GM21528 (cell line): ENCODE data around the gene SLC2A6.

Source experiments
- ATAC-seq: cut with Tn5 transposase; IDR thresholded peaks from one replicate; pipeline ENCODE4 v1.9.1; 2021; ENCODE audit warnings: mild to moderate bottlenecking, moderate library complexity; ENCODE audit not compliant: unreplicated experiment, low FRiP score

The SLC2A6 gene

DNA sequence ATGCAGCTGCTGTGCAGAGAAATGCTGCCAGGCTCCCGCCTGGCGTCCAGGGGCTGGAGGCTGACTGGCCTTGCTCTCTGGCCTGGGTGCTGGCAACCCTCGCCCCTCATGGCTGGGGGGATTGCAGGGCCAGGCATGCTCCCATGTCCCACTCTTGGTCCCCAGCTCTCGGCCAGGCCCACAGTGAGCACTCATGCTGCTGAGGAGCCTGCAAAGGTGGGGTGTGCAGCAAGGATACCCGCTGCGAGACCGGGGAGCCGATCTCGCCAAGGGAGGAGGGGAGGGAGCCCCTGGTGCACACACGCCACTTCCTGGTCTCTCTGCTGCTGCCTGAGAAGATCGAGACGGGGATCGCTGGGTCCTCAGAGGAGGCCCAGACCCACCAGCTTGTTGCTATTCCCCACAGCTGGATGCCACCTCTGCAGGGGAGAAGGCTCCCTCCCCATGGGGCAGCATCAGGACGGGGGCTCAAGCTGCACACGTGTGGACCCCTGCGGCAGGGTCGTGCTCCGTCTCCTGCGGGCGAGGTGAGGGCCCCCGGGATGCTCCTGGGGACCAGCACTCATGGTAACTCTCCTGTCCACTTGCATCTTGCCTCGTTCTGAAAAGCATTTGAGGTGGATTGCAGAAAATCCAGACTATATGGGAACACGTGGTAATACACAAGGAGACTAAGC lies 33.5 kb downstream of the SLC2A6 start:
- no peak for ATAC-seq

DNA sequence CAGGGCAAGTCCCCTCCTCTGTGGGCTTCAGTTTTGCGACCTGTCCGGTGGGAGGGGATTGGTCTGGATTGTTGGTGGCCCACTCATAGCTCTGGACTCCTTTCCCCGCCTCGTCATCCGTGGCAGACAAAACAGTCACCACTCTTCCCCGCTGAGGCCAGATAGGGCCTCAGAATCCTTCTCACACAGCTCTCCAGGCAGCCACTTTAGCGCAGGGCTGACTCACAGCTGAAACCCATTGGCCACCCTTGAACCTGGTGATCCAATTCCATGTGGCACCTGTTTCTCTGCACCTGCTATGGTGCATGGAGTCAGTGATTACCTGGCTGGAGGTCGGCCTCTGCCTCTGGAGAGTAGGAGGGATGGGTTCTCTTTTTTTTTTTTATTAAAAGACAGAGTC lies 34.9 kb downstream of the SLC2A6 start:
- no peak for ATAC-seq

DNA sequence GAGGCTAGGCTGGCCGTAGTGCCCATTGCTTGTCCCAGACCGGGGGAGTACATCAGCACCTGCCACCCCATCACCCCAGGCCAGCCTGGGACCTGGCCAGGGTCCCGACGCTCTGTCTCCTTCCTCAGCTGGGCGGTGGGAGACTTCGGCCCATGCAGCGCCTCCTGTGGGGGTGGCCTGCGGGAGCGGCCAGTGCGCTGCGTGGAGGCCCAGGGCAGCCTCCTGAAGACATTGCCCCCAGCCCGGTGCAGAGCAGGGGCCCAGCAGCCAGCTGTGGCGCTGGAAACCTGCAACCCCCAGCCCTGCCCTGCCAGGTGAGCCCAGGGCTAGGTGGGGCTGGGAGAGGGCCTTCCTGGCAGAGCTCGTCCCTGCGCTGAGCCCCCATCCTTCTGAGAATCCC lies 35.7 kb downstream of the SLC2A6 start:
- no peak for ATAC-seq

DNA sequence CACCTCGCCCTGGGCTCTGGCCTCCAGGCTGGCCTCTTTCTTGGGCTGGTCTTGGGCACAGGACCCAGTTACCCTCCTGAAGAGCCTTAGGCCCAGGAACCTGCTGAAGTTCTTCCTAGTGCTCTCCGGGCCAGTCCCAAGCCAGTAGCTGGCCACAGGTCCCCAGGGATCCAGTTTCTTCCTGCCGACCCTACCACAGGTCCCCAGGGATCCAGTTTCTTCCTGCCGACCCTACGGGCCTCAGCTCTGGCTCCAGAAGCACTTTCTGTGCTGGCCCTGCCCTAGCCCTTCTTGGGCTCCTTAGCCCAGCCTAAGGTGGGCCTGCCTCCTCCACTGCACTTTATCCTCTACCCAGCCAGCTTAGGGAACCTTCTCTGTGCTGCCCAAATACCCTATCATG lies 37.3 kb downstream of the SLC2A6 start:
- no peak for ATAC-seq

DNA sequence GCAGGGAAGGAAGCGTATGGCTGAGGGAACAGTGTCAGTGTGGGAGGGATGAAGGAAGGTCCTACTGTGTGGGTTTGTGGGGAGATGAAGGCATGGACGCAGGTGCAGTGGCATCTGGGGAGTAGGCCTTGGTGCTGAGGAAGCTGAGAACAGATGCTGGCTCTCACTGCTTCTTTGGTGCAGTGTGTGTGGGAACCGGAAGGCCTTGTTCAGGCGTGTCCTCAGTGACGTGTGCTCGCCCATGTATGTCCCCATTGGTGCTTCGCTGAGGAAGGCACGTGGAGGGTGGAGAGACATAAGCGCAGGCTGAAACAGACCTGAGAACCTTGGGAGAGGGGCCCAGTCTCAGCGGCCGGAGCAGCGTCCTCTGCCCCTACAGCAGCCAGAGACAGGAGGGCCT lies 38.0 kb downstream of the SLC2A6 start:
- ATAC-seq, result no peak

DNA sequence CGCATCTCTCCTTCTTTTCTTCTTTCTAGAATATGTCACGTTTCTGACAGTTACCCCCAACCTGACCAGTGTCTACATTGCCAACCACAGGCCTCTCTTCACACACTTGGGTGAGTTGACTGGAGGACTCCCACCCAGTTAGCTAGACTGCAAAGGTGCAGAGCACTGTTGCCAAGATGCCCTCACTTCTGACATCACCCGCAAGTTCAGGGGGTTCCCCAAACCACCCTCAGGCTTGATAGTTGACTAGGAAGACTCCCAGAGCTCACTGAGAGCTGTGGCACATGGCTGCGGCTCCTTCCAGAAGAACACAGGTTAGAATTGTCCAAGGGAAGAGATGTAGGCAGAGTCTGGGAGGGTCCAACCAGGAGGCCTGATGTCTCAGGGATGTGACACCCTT lies 39.6 kb downstream of the SLC2A6 start:
- ATAC-seq, result no peak

DNA sequence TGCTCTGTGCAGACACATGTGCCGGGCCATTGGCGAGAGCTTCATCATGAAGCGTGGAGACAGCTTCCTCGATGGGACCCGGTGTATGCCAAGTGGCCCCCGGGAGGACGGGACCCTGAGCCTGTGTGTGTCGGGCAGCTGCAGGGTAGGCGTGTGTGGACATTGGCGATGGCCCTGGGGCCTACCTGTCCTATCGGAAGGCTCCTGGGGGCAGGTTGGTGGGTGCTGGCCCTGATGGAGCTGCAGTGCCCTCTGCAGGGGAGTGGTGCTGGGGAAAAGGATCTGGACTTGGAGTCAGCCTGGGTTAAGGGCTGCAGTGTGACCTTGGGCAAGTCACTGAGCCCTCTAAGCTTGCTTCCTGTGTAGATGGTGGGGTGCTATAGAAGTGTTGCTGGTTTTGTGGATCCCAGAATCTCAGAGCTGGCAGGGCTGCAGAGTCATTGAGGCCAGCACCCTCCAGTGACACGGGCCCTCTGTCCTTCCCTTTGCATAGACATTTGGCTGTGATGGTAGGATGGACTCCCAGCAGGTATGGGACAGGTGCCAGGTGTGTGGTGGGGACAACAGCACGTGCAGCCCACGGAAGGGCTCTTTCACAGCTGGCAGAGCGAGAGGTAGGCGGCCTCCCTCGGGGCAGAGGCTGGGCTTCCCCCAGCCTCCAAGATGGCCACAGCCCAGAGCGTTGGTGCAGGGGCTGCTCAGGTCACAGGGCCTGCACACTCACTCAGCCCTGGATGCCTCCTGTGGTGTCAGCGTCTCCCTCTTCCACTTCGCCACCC lies 41.0 kb downstream of the SLC2A6 start:
- ATAC-seq, result no peak

DNA sequence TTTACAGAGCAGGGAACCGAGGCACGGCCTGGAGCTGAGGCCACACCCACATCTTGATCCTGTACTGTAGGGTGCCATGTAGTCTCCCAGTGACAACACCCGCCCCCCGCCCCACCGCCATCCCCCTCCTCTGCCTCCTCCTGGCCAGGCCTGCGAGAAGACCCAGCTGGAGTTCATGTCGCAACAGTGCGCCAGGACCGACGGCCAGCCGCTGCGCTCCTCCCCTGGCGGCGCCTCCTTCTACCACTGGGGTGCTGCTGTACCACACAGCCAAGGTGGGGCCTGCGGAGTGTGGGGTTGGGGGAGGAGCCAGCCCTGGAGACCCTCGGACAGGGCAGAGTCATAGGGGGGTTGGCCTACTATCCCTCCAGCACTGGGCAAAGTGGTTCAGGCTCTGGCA lies 42.2 kb downstream of the SLC2A6 start:
- ATAC-seq, result no peak

DNA sequence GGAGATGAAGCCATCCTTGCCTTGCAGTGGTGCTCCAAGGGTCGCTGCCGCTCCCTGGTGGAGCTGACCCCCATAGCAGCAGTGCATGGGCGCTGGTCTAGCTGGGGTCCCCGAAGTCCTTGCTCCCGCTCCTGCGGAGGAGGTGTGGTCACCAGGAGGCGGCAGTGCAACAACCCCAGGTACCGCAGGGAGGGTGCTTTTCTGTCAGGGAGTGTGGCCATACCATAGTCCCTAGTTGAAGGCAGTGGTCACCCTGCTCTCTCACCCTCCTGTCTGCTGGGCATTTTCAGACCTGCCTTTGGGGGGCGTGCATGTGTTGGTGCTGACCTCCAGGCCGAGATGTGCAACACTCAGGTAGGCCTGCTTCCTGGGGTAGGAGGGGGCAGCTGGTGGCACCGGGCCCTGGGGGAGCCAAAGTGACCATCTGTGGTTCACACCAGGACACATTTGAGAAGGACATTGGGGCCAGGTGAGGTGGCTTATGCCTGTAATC lies 45.5 kb downstream of the SLC2A6 start:
- no peak for ATAC-seq

DNA sequence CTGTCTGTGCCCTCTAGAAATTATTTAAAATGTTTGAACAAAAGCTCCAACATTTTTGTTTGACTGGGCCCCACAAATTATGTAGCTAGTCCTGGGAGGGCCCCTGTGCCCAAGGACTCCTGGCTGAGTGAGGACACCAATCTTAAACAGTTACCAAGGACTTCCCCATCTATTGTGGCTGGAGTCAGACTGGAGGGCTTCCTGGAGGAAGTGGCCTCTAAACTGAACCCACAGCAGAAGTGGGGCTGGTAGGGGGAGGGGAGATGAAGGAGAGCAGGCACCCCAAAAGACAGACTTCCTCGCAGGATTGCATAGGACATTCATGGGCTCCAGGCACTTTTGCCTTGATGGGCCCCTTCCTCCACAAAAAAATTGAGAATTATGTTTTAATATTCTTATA lies 48.7 kb downstream of the SLC2A6 start:
- no peak for ATAC-seq

DNA sequence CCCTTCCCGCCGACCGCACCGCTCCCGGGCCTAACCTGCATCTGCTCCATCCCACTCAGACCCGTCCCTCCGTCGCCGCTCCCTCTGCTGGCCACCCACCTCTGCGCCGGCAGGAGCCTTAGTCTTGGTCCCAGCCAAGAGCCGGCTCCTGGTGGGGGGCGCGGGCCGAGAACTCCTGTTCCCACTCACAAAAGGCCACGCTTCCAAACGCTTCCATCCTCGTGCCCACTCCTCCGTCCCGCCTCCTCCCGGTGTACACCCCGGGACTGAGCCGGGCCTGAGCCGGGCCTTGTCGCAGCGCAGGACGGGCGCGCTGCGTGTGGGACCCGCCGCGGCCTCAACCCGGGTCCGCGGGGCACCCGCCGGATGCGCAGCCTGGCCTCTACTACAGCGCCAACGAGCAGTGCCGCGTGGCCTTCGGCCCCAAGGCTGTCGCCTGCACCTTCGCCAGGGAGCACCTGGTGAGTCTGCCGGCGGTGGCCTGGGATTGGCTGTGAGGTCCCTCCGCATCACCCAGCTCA lies 49.2 kb downstream of the SLC2A6 start:
- ATAC-seq, result no peak

DNA sequence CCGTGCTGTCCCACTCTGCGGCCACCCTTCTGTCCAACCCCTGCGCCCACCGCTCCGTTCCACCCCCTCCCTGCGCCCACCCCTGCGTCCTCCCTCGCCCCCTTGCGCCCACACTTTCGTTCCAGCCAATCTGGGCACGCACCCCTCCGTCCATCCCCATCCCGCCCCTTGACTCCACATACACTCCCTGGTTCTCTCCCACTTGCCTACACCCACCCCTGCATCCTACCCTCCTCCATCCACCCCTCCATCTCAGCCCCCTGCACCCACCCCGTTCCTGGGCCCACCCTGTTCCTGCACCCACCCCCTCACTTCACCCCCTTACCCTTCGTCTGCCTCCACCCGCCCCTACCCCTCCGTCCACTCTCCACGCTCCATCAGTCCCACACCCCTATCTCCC lies 49.7 kb downstream of the SLC2A6 start:
- ATAC-seq, result no peak

DNA sequence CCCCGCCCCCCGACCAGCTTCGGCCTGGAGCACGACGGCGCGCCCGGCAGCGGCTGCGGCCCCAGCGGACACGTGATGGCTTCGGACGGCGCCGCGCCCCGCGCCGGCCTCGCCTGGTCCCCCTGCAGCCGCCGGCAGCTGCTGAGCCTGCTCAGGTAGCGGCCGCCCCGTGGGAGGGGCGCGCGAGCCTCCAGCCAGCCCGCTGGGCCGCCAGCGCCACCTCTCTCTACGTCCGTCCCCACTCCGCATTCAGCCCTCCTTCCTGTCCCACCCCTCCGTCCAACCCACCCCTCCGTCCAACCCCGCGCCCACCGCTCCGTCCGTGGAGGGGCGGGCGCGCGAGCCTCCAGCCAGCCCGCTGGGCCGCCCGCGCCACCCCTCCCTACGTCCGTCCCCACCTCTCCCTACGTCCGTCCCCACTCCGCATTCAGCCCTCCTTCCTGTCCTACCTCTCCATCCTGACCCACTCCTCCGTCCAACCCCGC lies 50.2 kb downstream of the SLC2A6 start:
- ATAC-seq, result no peak

DNA sequence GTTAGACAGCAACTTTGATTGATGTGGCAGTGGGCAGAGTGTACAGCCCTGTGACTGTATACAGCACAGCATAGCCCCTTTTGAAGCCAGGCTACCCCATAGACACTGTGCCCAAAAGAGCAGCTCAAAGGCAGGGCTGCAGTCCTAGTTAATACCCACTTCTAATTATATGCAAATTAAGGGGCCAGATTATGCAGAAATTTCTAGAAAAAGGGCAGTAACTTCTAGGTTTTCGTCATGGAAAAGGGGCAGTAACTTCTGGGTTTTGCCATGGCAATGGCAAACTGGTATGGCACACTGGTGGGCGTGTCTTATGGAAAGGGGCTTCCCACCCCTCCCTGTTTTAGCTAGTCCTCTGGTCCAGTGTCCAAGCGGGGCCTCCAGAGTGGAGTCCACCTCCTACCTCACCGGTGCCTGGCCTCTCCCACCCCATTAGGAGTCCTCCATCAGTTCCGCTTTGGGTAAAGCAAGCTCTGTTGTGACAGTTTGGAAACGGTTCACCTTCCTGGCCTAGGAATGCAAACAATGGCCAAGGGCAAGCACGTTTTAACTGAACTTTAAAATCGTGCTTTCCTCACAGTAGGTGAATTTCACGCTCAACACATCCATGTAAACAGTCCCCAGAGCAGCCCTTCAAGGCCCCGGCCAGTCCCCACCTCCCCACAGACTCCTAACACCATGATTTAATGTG lies 51.1 kb downstream of the SLC2A6 start:
- ATAC-seq, result no peak

DNA sequence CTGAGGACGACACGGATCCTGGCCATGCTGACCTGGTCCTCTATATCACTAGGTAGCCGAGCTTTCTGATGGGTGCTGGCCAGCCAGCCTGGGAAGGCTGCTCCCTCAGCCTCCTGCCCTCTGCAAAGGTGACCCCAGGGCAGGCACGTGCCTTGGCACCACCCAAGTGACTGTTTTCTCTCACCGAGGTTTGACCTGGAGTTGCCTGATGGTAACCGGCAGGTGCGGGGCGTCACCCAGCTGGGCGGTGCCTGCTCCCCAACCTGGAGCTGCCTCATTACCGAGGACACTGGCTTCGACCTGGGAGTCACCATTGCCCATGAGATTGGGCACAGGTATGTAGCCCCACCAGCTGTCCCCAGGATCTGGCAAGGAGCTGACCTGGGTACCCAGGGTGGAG lies 52.9 kb downstream of the SLC2A6 start:
- no peak for ATAC-seq

DNA sequence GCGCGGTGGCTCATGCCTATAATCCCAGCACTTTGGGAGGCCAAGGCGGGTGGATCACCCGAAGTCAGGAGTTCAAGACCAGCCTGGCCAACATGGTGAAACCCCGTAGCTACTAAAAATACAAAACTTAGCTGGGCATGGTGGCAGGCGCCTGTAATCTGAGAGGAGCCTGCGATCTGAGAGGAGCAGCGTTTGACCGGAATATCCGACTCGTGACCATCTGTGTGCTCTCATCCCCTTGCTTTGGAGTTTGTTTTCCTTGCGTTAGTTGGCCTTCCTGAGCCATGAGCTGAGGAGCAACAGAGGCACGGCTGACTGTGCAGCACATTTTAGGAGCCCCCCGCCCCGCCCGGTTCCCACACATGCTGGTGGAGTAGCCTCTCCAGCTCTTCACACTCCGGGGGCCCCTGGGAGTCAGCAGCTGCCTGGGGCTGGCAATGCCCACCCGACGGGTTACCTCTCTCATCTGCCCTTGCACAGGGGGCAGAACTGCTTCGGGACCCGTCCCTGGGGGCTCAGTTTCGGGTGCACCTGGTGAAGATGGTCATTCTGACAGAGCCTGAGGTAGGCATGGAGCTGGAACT lies 53.8 kb downstream of the SLC2A6 start:
- no peak for ATAC-seq

DNA sequence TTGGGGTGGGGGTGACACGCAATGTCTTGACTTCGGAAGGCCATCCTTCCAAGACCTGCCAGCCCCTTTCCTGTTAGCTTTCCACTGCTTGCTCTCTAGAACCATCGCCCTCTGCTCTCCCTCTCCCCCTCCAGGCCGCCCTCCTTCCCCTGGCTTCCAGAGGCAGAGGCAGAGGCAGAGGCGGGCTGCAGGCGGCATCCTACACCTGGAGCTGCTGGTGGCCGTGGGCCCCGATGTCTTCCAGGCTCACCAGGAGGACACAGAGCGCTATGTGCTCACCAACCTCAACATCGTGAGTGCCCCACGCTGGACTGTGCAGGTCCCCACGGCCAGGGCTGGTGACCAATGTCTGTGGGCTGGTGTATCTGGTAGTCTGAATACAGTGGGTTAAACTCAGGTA lies 54.7 kb downstream of the SLC2A6 start:
- no peak for ATAC-seq

DNA sequence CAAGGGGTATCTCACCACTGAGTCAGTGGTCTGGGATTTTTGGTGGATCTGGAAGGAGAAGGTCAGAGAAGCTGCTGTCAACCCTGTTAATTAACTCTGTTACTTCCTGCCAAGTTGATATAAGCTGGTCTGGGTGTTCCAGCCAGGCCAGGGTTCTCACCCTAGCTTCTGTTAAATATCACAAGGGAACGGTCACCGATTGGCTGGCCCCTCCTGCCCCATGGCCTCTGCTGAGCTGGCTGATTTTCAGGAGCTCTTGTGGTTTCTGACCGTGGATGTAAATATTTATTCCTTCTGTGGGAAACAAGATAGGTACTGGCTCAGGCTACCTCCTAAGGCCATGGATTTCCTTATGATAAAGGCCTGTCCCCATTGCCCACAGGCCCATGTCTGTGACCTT lies 55.7 kb downstream of the SLC2A6 start:
- ATAC-seq, result no peak

DNA sequence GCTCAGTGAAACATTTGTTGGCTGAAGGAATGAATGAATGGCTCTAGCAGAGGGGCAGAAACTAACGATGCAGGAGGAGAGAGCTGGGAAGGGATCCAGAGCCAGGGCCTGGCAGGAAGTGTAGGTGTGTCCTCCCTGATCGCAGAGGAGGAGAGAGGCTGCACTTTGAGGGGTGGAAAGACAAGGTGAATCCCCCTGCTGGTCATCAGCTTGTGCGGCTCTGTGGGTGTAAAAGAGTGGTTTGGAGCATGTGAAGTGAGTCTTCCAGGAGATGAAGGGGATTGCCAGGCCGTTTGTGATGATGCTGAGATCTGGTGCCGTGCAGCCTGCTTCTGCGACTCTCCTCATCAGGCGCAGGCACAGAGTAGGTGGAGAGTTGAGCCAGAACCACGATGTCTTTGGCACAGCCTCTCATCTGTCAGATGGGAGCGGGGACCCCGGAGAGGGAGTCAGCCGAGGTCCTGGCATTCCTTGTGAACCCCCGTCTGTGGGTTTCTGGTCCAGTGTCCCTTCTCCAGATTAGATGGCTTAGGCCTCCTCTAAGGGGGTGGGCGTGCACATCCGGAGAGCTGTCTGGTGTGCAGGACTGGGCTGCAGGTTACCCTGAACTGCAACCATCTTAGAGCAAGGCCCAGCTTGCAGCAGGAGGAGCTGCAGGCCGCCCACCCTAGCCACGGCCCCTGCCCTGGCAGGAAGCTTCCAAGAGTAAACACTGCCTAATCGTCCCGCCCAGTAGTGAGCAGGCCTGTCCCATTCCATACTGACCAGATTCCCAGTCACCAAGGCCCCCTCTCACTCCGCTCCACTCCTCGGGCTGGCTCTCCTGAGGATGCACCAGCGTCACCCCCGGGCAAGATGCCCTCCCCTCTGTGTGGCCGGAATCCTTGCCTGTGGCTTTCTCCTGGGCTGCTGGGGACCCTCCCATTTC lies 57.0 kb downstream of the SLC2A6 start, which contains the start of gene ADAMTS13:
TSS of gene ADAMTS13 (plus strand) at position 753 of the 928 bp plus-strand sequence. CDS start at position 830, 77 bp downstream.
- ATAC-seq, result no peak
